Lower lobe of right lung (tissue), 2 donors: Measurements from ENCODE around the gene ARMCX5. TPM values are rescaled to one million over a fixed set of nuclear protein-coding genes. Genes with fewer than 3 reads are reported as not detected.
A peak's percentile ranks its signal among the peaks of the same experiment; 100 is the strongest.

Experiments
- ATAC-seq, 2 donors: fragments of 200-7000 bp; cut with Tn5 transposase; one replicate each; pipeline ENCODE4 v1.9.1; 2020 to 2022; ENCODE audit warnings: mild to moderate bottlenecking in 2 of 2, moderate library complexity in 2 of 2
- DNase-seq: peaks from one replicate; pipeline ENCODE4 v3.0.0-alpha.2; 2020
- H3K27ac ChIP-seq: fragments of 200-600 bp; one replicate; pipeline ENCODE4 v1.8.0; 2022
- H3K27me3 ChIP-seq: fragments of 200-600 bp; one replicate; pipeline ENCODE4 v1.8.0; 2022; ENCODE audit warnings: low read depth
- H3K36me3 ChIP-seq: fragments of 200-600 bp; one replicate; pipeline ENCODE4 v1.8.0; 2022; ENCODE audit warnings: mild to moderate bottlenecking
- H3K4me1 ChIP-seq: fragments of 200-600 bp; one replicate; pipeline ENCODE4 v1.8.0; 2022
- H3K4me3 ChIP-seq: fragments of 200-600 bp; one replicate; pipeline ENCODE4 v1.8.0; 2022; ENCODE audit warnings: mild to moderate bottlenecking
- H3K9me3 ChIP-seq: fragments of 200-600 bp; one replicate; pipeline ENCODE4 v1.8.0; 2022
- intact Hi-C: fragments of 100-400 bp; cut with DNase I; formaldehyde crosslinking; loops from one replicate; pipeline ENCODE4 v1.11.0; 2022
- total RNA-seq: library from RNA; stranded (reverse); fragmentation: NEBNext Ultra II Directional; extraction: Animal tissue kit (Norgen Biotek cat#: 25700); gene quantifications from one replicate; pipeline ENCODE4 v1.2.1, GENCODE V29; 2021
- TF ChIP-seq, protein P1 (sequence below): fragments of 200-600 bp; IDR thresholded peaks from one replicate; pipeline ENCODE4 v1.8.0; 2022; ENCODE audit warnings: antibody characterized with exemption, mild to moderate bottlenecking
- donor health status: DM: no; HTN: yes; CAD: no; lungs with severe emphysema.

Gene ARMCX5
- total RNA-seq, 1 donor from 2014 or later: 11.3 TPM

GRCh38 chrX:102599951-102600579 lies 750 bp downstream of the ARMCX5 start:
- intact Hi-C loops: no loop called here
- no peaks in the 10 kb centered on the region for H3K9me3 ChIP-seq
- peak overlapping the region; percentile 64 for H3K4me3 ChIP-seq
- H3K27ac ChIP-seq: peak overlapping the region; percentile 76
- no peaks in the 10 kb centered on the region for H3K4me1 ChIP-seq
- H3K27me3 ChIP-seq: no peaks in the 10 kb centered on the region
- no peak for DNase-seq
- ATAC-seq: peak; percentile 37 to 51
- TF ChIP-seq, protein P1, sequence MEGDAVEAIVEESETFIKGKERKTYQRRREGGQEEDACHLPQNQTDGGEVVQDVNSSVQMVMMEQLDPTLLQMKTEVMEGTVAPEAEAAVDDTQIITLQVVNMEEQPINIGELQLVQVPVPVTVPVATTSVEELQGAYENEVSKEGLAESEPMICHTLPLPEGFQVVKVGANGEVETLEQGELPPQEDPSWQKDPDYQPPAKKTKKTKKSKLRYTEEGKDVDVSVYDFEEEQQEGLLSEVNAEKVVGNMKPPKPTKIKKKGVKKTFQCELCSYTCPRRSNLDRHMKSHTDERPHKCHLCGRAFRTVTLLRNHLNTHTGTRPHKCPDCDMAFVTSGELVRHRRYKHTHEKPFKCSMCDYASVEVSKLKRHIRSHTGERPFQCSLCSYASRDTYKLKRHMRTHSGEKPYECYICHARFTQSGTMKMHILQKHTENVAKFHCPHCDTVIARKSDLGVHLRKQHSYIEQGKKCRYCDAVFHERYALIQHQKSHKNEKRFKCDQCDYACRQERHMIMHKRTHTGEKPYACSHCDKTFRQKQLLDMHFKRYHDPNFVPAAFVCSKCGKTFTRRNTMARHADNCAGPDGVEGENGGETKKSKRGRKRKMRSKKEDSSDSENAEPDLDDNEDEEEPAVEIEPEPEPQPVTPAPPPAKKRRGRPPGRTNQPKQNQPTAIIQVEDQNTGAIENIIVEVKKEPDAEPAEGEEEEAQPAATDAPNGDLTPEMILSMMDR: no peak
- H3K36me3 ChIP-seq: no peaks in the 10 kb centered on the region

DNA sequence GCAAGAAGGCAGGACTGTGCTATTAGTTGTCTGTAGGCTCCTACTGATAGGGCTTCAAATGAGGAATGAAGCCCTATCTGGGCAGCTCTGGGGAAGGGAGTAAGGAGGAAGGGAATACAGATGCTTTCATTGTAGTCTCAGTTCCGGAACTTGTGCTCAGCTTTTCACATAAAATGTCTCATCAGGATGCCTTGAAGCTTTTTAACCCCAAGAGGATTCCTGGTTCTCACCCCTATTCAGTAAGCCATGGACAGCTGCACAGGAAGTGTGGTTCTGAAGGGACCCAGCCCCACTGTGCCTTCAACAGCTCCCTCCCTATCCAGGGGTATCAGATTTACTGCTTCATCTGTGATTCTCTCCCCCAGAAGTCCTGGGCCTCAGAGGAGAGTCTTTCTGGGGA lies 5.0 kb downstream of the ARMCX5 start:
- H3K36me3 ChIP-seq: no peaks in the 10 kb centered on the region
- no peak overlapping the region for H3K27ac ChIP-seq
- no peaks in the 10 kb centered on the region for H3K27me3 ChIP-seq
- no peaks in the 10 kb centered on the region for H3K9me3 ChIP-seq
- H3K4me1 ChIP-seq: no peaks in the 10 kb centered on the region
- TF ChIP-seq, protein P1: no peak
- intact Hi-C loops: no loop called here
- no peak overlapping the region for H3K4me3 ChIP-seq
- ATAC-seq (no peak), DNase-seq (no peak)

- ATAC-seq: no peak
- no peak for DNase-seq
- TF ChIP-seq, protein P1: no peak
- H3K36me3 ChIP-seq: no peaks in the 10 kb centered on the region
- intact Hi-C loops: no loop called here
- no peak overlapping the region for H3K4me3 ChIP-seq
- no peaks in the 10 kb centered on the region for H3K27me3 ChIP-seq
- H3K9me3 ChIP-seq: no peaks in the 10 kb centered on the region
- H3K4me1 ChIP-seq: no peaks in the 10 kb centered on the region
- H3K27ac ChIP-seq: no peak overlapping the region
Observed at GRCh38 chrX:102606115-102606514, 6.8 kb downstream of the ARMCX5 start.

DNA sequence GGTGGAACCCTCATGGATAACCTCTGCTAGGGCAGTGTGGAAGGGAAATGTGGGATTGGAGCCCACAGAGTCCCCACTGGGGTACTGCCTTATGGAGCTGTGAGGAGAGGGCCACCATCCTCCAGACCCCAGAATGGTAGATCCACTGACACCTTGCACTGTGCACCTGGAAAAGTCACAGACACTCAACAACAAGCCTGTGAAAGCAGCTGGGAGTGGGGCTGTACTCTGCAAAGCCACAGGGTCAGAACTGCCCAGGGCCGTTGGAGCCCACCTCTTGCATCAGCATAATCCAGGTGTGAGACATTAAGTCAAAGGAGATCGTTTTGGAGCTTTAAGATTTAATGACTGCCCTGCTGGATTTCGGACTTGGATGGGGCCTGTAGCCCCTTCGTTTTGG lies 11.6 kb downstream of the ARMCX5 start:
- ATAC-seq (no peak), DNase-seq (no peak)
- H3K36me3 ChIP-seq: no peaks in the 10 kb centered on the region
- H3K9me3 ChIP-seq: no peaks in the 10 kb centered on the region
- H3K4me3 ChIP-seq: no peak overlapping the region
- H3K4me1 ChIP-seq: no peaks in the 10 kb centered on the region
- no peaks in the 10 kb centered on the region for H3K27me3 ChIP-seq
- TF ChIP-seq, protein P1: no peak
- H3K27ac ChIP-seq: no peak overlapping the region
- intact Hi-C loops: no loop called here

DNA sequence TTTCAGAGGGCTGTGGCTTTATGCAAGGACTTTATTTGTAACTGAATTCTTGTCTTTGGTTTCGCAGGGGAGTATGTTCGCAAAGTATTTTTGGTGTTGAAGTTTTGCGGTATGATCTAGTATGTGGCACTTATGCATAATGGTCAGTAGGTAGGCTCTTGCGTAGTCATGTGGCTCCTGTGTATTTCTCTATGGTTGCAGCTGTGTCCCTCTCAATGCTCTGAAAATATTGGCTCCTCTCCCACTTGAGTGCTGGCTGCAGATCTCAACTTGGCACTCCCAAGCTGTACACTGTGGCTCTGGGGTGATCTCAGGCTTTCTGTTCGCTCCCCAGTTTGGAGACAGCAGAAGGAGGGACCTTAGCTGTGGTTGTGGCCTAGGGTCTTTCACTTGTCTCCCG lies 24.8 kb downstream of the ARMCX5 start:
- Histone ChIP-seq H3K4me3 (no peak overlapping the region), H3K36me3 (no peaks in the 10 kb centered on the region), H3K27me3 (no peaks in the 10 kb centered on the region), H3K9me3 (peaks cover 10% of the 10 kb centered on the region), H3K4me1 (no peaks in the 10 kb centered on the region), H3K27ac (no peak overlapping the region)
- TF ChIP-seq, protein P1: no peak
- DNase-seq (no peak), ATAC-seq (no peak)
- intact Hi-C loops: no loop called here
